GM18868 (cell line): ENCODE results near the gene HEPACAM2.

Source experiments
- ATAC-seq: cut with Tn5 transposase; IDR thresholded peaks from one replicate; pipeline ENCODE4 v1.9.1; 2021; ENCODE audit warnings: mild to moderate bottlenecking, moderate library complexity; ENCODE audit not compliant: unreplicated experiment

The HEPACAM2 gene

DNA sequence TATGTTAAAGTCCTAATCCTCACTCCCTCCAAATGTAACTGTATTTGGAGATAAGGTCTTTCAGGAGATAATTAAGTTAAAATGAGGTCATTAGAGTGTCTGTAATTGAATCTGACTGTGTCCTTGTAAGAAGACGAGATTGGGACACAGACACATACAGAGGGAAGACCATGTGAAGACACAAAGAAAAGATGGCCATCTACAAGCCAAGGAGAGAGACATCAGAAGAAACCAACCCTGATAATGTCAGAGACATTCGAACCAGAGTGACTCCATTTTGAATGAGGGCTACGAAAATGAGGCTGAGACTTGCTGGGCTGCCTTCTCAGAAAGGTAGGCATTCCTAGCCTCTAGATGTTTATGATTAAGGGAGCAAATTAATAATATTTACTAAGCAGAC, 77.5 kb downstream of the HEPACAM2 start:
- no peak for ATAC-seq

DNA sequence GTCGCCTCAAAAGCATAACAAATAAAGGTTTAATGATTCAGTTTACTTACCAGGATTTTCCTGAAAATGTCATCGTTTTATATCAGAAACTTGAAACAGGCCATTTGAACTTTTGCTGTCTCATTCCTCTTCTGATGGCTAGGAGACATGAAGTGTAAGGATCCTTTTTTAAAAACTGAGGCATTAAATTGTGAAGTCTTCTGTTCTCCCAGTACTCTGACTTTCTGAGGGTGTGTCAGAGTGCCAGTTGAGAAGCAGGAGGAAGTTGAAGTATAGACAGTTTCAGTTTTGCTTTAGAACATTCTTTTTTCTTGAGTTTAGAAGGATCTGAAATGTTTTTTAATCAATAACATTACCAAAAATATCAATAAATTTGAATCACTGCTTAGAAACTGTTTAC, 78.1 kb downstream of the HEPACAM2 start, which contains the start of gene SAMD9L:
TSS of gene SAMD9L (minus strand) at position 242 of the 400 bp plus-strand sequence. CDS start 12,414 bp downstream, outside the sequence.
- ATAC-seq: peak; percentile 67

- peak; percentile 83 for ATAC-seq
Observed at GRCh38 chr7:93147363-93147762, 78.9 kb downstream of the HEPACAM2 start.

- ATAC-seq: peak; percentile 35
Observed at GRCh38 chr7:93146472-93147141, 79.7 kb downstream of the HEPACAM2 start.

DNA sequence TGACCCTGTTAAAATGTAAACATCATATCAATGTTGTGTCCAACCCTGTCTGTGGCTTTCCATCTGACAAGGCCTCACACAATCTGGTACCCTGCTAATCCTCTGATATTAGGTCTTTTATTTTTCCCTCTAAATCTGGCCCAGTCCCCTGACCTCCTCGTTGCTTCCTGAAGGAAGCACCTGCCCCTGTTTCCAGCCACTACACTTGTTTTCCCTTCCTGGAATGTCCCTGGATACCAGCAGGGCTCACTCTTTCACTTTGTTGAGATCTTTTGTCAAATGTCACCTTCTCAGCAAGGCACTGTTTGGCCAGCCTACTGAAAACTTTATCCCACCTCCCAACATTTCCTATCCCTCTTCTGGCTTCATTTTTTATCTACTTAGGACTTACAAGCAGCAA, 80.2 kb downstream of the HEPACAM2 start:
- ATAC-seq: no peak

DNA sequence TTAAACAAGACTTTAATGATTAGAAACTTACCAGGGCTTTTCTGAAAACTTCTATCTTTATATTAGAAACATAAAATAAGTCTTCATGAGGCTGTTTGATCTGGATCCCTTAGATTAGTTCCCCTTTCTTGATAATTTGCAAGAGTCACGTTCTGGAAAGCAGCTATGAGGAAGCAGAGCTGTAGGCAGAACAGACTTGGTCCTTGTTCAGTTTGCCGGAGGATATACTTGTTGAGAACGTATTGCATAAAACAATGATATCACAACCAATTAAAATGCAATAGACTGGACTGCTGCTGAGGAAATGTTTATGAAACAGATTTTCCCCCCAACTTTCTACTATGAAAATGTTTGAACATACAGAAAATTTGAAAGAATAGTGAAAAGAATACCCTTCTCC, 80.9 kb downstream of the HEPACAM2 start:
- no peak for ATAC-seq

DNA sequence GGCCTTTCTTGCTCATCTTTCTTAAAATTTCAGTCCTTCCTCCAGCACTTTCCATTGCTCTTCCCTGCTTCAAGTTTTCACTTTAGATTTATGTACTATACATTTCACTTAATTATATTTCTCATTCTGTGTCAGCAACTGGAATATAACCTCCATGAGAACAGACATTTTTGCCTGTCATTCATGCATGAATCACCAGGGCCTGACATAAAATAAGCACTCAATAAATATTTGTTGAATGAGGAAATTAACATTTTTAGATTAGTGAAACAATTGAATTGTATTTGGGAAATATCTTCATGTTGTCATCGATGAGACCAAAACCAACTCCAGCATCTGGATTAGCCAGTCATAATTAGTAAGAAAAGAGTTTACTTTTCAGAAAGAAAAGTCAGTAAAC, 84.1 kb downstream of the HEPACAM2 start:
- ATAC-seq: no peak

DNA sequence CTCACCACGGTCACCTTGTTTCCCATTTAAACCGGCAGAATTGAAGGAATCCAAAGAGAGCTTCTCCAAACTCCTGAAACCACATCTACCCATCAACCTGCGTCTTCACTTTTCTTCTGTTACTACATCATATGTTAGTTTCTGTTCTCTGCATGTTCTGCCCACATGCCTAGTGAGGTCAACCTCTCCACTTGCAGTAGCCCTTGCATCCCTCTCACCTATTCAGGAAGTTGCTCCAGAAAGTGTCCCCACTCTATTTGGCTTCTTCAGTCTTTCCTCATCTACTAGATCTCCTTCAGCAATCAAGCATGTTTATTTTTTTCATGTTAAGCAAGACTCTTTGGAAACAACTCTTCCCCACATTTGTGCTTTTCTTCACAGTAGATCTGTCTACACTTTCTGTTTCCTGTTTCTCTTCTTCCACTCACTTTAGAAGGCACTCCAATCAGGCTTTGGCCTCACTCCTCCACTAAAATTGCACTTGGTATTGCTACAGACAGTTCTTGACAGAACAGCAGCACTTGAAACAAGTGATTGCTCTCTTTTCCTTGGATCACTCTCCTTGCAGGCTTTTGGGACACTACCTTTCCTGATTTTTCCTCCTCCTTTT, 85.6 kb downstream of the HEPACAM2 start:
- ATAC-seq: no peak

DNA sequence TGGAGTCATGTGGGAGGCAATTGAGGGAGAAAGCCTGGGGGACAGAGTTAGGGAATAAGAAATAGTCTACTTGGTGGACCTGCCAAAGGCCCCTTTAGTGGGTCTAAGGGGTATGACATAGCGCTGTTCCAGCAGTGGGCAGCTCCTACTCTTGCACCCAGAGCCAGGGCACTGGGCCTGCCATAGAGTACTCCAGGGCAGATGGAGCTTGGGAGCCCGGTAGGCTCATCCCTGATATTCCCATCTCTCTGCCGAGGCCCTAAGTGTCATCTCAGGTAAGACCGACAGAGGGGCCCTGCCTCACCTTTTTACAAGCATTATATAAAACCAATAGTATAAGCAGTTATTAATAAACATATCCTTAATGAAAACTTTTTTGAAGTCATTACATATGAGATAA, 87.7 kb downstream of the HEPACAM2 start:
- ATAC-seq: no peak
